ENCODE results near the gene PTPRF.

DNA sequence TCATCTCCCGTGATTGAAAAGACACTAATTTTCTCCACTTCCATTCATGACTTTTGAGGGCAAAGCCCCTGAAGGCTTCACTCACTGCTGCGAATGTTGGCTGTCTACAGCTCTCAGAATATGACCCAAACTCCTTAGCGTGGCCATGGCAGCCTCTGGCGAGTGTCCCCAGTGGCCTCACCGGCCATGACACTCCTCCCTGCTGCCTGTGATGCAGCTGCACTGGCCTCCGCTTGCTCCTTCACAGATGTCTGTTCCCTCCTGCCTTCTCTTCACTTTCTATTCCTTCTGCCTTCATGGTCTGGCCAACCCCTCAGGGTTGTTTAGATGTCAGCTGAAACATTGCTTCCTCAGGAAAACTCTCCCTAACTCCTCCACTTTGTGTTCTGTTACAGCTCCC is 30.8 kb upstream of the PTPRF start:
- TF ChIP-seq, protein P1, sequence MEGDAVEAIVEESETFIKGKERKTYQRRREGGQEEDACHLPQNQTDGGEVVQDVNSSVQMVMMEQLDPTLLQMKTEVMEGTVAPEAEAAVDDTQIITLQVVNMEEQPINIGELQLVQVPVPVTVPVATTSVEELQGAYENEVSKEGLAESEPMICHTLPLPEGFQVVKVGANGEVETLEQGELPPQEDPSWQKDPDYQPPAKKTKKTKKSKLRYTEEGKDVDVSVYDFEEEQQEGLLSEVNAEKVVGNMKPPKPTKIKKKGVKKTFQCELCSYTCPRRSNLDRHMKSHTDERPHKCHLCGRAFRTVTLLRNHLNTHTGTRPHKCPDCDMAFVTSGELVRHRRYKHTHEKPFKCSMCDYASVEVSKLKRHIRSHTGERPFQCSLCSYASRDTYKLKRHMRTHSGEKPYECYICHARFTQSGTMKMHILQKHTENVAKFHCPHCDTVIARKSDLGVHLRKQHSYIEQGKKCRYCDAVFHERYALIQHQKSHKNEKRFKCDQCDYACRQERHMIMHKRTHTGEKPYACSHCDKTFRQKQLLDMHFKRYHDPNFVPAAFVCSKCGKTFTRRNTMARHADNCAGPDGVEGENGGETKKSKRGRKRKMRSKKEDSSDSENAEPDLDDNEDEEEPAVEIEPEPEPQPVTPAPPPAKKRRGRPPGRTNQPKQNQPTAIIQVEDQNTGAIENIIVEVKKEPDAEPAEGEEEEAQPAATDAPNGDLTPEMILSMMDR (IDR thresholded peaks at IDR 0.05 in 8 of 11, conservative IDR thresholded peaks at IDR 0.05 in 3 of 11), result no peak
- TF ChIP-seq POLR2A (IDR thresholded peaks at IDR 0.05), result no peak

Data from spleen (tissue), 7 donors.